NCI-H128 (cell line): Measurements from ENCODE around the gene NRTN.
"Not testable (repeated sequence)": the region's sequence is repeated elsewhere in the genome, so short reads cannot be mapped to it uniquely, and the experiment has no call there.

Experiments
- DNase-seq: peaks from one replicate; lab custom pipeline; 2025; ENCODE audit not compliant: unreplicated experiment; lab: John Stamatoyannopoulos, UW

Gene NRTN, protein sequence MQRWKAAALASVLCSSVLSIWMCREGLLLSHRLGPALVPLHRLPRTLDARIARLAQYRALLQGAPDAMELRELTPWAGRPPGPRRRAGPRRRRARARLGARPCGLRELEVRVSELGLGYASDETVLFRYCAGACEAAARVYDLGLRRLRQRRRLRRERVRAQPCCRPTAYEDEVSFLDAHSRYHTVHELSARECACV

DNA sequence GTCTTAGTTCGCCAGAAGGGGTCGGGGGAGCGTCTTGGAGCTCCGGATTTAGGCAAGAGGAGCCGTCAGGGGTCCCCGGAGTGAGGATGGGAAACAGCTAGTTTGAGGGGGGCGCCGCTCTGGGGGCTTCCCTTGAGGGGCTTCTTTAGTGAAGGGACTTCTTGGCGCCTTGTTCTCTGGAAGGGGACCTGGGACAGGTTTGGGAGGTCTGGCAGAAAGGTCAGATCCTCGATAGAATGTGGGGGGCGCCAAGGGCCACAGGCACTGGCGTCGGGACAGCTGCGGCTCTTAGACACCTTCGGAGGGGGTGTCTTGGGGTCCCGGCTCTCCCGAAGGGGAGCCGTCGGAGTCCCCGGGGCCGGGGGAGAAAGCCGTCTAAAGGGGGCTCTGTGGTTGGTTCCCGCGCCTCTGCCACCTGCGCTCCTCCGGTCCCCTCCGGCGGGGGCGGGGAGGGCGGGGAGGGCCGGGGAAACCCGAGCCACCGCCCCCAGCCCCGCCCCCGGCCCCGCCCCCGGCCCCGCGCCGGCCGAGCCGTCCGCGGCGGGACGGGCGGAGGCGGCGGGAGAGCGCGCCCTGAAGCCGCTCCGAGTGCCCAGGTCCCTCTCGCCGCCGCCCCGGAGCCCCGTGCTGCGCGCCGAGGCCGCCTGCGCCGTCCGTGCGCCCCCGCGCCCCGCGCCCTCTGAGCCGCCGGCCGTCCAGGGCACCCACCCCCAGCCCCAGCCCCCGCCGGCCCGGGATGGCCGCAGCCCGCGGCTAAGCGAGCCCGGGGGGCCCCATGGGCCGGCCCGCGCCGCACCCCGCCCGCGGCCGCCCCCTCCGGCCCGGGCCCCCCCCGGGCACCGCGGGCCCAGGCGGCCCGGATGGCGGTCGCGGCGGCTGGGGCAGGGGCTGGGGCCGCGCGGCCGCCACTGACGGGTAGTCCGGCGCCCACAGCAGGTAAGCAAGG, at the start of gene NRTN:
NRTN (plus strand) TSS at position 552 of the 946 bp plus-strand sequence. CDS start 19,099 bp downstream, outside the sequence.
- no peak for DNase-seq

DNA sequence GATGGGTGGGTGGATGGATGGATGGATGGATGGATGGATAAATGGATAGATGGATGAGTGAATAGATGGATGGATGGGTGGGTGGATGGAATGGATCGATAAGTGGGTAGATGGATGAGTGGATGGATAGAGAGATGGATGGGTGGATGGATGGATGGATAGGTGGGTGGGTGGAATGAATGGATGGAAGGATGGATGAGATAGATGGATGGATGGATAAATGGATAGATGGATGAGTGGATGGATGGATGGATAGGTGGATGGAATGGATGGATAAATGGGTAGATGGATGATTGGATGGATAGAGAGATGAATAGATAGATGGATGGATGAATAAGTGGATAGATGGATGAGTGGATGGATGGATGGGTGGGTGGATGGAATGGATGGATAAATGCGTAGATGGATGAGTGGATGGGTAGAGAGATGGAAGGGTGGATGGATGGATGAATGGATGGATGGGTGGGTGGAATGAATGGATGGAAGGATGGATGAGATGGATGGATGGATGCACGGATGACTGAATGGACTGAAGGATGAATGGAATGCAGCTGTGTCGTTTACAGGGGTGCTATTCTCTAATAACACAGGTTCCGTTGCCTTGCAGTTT, 42.2 kb upstream of the NRTN start:
- no peak for DNase-seq

DNA sequence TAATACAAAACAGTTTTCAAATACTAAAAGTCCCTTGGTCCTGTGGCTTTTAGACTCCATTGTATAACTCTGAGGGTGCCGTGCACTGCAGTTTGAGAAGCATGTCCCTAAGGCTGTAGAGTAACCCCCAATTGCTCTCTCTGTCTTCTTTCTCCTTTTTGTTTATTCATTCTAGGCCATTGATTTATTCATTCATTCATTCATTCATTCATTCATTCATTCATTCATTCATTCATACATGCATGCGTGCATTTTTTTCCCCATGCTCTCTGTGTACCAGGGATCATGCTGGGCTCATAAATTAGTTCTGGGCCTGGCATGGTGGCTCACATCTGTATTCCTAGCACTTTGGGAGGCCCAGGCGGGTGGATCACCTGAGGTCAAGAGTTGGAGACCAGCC, 39.6 kb upstream of the NRTN start:
- no peak for DNase-seq

DNA sequence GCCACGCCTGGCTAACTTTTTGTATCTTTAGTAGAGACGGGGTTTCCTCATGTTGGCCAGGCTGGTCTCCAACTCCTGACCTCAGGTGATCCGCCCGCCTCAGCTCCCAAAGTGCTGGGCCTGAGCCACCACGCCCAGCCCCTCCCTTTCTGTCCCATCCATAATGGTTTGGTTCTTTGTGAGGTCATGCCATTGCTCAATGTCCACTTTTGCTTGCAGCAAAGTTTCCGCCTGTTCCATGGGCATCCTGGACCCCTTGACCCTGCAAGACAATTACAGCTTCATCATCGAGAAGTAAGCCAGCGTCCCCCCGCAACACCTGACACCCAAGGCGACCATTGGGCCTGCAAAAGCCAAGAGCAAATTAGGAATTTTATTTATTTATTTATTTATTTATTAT, 36.9 kb upstream of the NRTN start:
- DNase-seq = no peak

DNA sequence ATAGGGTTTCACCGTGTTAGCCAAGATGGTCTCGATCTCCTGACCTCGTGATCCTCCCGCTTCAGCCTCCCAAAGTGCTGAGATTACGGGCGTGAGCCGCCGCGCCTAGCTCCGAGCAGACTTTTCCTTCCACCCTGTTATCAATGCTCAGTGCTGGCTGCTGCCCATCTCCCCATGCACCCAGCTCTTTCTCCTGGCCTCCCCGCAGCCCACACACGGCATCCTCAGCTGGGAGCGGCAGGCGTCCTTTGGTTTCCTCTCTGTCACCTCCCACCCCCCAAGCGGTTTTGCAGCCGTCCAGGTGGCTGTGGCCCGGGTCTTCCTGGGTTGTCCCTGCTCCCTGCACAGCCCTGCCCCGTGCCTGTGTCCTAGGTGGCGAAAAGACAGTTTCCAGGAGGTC, 32.5 kb upstream of the NRTN start:
- no peak for DNase-seq

DNA sequence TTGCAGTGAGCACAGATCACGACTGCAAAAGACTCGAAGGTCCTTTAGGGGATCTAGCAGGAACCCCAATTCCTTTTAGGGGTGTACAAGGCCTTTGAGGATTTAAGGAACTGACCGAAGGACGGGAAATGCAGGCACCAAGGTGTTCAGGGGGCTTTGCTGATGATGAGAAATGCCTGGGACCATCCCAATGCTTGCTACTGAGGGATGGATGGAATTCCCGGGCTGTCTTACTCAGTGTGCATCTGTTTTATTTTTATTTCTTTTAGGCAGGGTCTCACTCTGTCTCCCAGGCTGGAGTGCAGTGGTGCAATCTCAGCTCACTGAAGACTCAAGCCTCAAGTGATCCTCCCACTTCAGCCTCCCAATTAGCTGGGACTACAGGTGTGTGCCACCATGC, 31.6 kb upstream of the NRTN start:
- no peak for DNase-seq

DNA sequence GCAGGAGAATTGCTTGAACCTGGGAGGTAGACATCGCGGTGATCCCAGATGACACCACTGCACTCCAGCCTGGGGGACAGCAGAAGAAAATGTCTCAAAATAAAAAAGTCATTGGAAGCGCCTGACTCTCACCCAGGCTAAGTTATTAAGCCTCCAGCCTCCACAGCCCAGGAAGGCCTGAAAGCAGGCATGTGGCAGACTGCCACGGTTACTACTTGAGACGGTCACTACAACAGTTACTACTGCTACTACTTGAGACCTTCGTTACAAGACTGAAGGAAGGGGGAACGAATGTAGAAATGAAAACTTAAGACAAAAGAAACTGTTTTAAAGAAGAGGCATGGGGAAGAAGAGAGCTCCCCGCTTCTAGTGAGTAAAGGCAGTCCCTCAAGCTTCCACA, 29.9 kb upstream of the NRTN start:
- DNase-seq = no peak

DNA sequence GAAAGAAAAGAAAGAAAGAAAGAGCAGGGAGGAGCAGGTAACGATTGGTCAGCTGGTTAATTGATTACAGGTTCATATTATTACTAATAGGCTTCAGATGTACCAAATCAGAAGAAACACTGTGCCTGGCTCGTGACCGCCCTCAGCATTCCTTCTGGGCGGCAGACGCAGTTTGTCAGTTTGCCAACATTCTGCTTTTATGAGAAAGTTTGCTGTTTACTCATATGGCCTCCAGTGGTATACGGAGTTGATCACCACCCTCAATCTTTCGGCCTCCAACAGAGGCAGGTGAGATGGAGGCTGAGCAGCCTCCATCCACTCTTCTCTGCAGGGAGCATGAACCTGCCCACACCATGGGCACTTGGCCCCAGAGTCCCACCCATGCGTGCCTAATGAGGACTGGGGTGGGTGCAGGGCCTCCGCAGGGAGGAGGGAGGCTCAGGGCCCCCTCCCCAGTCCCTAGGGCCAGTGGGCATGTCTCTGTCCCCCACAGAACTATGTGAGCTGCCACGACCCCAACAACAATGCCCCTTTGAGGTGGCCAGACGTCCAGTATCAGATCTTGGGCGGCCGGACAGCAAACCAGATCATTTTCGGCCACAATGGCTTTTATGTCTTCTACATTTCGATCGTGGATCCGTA, 29.1 kb upstream of the NRTN start:
- DNase-seq = no peak

DNA sequence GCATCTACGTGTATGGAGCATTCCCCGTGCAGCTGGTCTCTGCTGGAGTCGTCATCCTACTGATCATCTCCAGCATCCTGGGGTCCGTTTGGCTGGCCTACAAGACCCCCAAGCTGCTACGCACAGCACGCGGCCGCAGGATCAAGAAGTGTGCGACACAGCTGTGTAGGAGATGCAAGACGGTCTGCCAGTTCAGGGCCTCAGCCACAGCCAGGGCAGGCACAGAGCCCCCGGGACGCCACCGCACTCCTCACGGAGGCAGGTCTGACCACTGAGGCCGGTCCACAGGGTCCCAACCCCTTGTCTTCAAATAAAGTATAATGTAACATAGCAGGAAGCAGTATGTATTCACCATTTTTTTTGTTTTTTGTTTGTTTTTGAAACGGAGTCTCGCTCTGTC, 26.5 kb upstream of the NRTN start:
- DNase-seq = no peak

DNA sequence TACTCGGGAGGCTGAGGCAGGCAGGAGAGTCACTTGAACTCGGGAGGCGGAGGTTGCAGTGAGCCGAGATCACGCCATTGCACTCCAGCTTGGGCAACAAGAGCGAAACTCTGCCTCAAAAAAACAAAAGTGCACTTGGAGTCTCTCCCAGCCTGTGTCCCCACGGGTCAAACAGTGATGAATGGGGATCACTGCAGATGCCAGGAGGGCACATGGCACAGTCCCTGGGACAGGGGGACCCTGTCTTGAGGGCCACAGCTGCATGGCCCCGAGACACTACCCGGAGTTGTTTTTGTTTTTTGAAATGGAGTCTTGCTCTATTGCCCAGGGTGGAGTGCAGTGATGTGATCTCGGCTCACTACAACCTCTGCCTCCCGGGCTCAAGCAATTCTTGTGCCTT, 24.0 kb upstream of the NRTN start:
- not testable (repeated sequence) for DNase-seq

DNA sequence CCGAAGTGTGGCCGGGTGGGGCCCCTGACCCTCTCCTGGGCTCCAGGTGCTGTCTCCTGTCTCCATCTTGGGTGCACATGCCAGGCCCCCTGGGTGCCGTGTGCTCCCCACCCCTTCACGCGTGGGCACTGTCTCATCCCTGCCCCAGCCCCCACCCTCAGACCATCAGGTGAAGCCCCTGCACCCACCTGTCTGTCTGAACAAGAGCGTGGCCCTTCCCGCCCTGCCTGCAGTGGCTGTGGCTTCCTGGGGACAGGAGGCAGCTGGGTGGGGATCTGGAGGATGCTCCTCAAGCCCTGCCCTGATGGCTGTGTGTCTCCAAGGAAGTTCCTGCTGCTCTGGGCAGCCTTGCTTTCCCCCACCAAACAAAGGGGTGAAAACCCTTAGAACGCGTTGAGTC, 22.5 kb upstream of the NRTN start:
- no peak for DNase-seq

DNA sequence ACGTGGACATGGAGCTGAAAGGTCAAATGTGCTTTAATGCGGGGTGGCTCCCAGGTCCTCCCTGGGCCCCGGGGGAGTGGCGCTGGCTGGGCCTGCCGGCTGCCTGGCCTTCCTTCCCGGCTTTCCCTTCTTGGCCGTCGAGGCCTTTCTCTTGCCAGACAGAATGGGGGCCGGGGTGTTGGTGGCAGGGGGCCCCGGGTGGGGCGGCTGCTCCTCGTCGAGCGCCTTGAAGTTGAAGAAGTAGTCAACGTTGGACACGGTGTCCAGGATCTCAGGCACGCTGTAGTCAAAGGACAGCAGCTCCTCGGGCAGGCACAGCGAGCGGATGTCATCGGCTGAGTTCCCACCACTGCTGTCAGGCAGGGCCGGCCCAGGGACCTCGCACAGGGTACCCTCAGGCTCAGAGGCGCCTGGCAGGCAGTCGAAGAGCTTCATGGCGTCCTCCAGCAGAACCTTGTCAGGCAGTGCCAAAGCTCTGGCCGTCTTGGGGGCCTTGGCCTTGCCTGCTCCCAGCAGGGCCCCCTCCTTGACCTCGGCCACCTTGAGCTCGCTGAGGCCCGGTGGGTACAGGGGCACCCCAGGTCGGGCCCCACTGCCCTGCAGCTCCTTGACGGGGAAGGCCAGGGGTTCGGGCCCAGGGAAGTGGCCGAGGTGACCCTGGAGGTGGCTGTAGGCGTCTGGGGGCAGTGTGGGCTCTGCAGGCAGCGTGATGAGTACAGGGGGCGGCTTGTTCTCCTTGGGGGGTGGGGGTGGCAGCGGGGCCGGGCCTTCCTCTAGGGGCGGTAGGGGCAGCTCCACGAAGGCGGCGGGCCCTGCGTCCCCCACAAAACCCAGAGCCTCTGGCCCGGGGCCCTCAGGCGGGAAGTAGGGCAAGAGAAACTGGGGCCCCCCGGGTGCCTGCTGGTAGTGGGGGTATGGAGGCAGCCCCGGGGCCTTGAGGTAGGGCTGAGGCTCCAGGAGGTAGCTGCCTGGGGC, 21.6 kb upstream of the NRTN start:
- DNase-seq = no peak

DNA sequence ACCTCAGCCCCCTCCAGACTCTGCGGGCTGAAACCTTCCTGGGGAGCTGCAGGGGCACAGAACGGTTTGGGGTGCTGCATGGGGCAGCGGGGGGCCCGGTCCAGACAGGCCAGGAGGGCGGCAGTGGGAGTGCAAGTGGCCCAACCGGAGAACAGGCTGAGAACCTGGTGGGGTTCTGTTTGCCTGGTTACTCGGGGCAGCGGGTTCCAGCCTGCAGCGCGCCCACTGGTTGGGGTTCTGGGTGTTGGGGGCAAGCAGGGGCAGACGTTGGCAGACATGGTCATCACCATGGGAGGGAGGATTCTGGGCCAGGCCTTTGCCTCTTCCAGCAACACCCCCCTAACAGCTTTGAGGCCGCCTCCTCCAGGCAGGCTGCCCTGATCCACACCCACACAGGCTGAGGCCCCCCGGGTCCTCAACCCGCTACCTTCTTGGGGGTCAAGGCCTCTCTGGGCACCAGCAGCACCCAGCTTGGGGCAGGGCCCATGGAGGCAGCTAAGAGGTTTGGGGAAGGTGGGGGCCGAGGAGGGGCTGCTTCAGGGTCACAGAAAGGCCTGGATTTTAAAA, 20.2 kb upstream of the NRTN start, which contains the start of gene PRR22:
PRR22 (minus strand) TSS at position 166 of the 567 bp plus-strand sequence; CDS start at position 80, 86 bp downstream.
- no peak for DNase-seq

DNA sequence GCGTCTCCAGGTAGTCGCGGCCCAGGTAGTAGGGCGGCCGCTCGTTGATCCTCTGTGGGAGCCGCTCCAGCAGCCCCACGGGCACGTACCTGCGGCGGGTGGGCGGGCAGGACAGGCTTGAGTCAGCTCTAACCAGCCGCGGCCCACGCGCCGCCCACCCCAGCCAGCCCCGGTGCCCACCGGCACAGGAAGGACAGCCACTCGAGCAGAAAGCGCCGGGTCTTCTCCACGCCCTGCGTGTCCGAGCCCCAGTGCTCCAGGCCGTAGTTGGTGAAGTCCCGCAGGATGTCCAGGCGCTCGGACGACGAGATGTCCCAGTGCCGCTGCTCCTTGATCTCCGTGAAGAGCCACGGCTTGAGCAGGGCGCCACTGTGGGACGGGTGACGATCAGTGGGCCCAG, 19.4 kb upstream of the NRTN start:
- DNase-seq = no peak

DNA sequence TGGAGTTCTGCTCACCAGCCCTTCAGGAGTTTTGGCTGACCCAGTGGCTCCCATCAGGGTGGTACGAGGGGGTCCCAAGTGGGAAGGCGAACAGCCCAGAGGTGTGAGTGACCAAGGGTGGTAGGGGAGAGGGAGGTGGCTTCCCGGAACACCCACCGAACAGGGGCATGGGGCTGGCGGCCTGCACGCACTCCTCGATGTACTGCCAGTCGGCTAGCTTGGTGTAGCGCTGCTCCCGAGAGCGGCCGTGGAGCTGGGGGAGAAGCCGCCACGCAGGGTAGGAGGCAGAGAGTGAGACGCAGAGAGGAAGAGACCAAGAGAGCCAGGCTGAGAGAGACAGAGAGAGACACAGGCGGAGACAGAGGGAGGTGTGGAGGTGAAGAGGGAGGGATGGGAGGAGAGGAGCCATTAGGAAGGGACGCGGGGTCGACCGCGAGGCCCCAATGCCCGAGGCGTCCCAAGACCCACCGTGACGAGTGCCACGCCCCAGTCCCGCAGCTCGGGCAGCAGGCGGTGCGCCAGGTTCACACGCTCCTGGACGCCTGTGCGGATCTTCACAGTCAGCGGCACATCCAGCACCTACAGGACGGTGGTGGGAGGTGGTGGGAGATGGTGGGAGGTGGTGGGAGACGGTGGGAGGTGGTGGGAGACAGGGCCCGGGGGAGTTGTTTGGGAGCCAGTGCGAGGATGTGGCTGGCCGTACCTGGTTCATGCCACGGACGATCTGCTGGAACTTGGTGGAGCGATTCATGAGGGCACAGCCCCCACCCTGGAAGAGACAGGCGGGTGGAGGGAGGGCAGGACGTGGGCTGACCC, 18.1 kb upstream of the NRTN start:
- DNase-seq = no peak

DNA sequence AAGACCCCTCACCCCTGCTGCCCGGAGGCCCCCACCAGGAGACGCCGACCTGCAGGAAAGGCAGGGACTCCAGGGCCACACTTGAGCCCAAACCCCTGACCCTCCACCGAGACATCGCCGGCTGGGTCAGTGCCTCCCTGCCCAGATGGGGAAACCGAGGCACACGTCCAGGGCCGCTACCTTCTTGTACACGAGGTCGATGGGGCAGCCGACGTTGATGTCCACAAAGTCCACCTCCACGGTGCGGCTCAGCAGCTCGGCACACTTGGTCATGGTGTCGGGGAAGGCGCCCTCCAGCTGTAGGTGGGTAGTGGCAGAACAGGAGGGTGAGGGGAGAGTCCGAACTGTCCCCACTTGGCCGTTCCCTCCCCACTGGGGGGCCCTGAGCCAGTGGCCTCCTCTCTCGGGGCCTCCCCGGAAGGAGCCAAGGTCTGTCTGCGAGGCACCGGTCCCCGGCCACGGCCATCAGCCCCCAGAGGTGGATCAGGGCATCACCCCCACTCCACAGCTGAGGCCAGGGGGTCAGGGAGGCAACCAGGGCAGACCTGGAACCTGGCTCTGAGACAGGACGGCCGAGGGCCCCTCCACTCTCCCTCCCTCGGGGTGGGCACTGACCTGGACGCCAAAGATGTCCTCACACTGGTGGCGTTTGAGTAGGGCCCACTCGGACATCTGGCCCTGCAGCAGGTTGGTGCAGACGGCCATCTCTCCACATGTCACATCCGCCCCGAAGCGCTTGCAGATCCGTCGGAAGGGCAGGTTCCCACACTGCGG, 17.3 kb upstream of the NRTN start:
- no peak for DNase-seq

DNA sequence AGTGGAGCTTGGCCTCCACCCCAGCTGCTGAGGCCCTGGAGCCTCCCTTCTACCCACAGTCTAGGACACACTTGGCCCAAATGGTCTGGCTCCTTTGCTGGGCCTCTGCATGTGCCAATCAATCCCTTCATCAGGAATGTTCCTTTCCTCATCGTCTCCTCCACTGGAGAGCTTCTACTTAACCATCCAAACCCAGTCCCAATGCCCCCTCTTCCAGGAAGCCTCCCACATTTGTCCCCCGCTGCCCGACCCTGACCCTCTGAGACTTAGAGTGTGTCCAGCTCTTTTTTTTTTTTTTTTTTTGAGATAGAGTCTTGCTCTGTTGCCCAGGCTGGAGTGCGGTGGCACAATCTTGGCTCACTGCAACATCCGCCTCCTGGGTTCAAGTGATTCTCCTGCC, 16.4 kb upstream of the NRTN start:
- no peak for DNase-seq

DNA sequence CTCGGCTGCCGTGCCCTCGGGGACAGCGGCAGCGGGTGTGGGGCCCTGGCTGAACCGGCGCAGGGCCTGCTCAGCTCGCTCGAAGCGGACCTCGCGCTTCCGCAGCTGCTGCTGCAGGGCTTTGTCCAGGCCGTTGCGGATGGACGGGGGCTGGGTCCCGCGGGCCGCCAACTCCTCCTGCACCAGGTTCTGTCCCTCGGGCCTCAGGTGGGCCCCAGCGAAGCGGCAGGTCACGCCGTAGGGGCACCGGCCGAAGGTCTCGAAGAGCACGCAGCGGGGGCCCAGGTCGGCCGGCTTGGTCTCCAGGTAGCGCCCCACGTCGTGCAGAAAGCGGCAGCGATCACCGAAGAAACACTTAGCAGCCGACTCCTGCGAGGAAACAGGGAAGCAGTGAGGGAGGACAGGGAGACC, 15.5 kb upstream of the NRTN start:
- DNase-seq = no peak
